GM18868 (cell line): ENCODE measurements around the gene TFR2.

Source experiments
- ATAC-seq: cut with Tn5 transposase; IDR thresholded peaks from one replicate; pipeline ENCODE4 v1.9.1; 2021; ENCODE audit warnings: mild to moderate bottlenecking, moderate library complexity; ENCODE audit not compliant: unreplicated experiment

Gene TFR2

GRCh38 chr7:100588438-100588837 is 52.9 kb downstream of the TFR2 start:
- no peak for ATAC-seq

GRCh38 chr7:100586266-100587025 is 54.9 kb downstream of the TFR2 start, which contains the start of gene FBXO24:
Gene FBXO24 (plus strand): TSS chr7:100586328. CDS start chr7:100586626, 298 bp downstream.
- ATAC-seq = peak; percentile 90

GRCh38 chr7:100585511-100586265 is 55.7 kb downstream of the TFR2 start, which contains the start of gene LRCH4:
Gene LRCH4 (minus strand): TSS chr7:100586129. CDS start chr7:100586100, 29 bp downstream.
- ATAC-seq = peak; percentile 19

- no peak for ATAC-seq
Measured at GRCh38 chr7:100584683-100585510, 56.5 kb downstream of the TFR2 start.

- no peak for ATAC-seq
Measured at GRCh38 chr7:100584054-100584682, 57.2 kb downstream of the TFR2 start.

- ATAC-seq = no peak
Measured at GRCh38 chr7:100583132-100584053, 58.0 kb downstream of the TFR2 start.

GRCh38 chr7:100582650-100583049 is 58.7 kb downstream of the TFR2 start:
- ATAC-seq = no peak

GRCh38 chr7:100582041-100582579 is 59.2 kb downstream of the TFR2 start:
- no peak for ATAC-seq

GRCh38 chr7:100580466-100581283 is 60.7 kb downstream of the TFR2 start:
- ATAC-seq = no peak

GRCh38 chr7:100578246-100579183 is 62.8 kb downstream of the TFR2 start:
- ATAC-seq = no peak

GRCh38 chr7:100577507-100577906 is 63.8 kb downstream of the TFR2 start:
- ATAC-seq = no peak

GRCh38 chr7:100577103-100577502 is 64.2 kb downstream of the TFR2 start:
- ATAC-seq = no peak

GRCh38 chr7:100576384-100576993 is 64.9 kb downstream of the TFR2 start:
- ATAC-seq = no peak

- ATAC-seq = no peak
Measured at GRCh38 chr7:100575746-100576383, 65.5 kb downstream of the TFR2 start.

- no peak for ATAC-seq
Measured at GRCh38 chr7:100575206-100575631, 66.1 kb downstream of the TFR2 start.
